ENCODE data around the gene ENPP6.

ENPP6 gene

DNA sequence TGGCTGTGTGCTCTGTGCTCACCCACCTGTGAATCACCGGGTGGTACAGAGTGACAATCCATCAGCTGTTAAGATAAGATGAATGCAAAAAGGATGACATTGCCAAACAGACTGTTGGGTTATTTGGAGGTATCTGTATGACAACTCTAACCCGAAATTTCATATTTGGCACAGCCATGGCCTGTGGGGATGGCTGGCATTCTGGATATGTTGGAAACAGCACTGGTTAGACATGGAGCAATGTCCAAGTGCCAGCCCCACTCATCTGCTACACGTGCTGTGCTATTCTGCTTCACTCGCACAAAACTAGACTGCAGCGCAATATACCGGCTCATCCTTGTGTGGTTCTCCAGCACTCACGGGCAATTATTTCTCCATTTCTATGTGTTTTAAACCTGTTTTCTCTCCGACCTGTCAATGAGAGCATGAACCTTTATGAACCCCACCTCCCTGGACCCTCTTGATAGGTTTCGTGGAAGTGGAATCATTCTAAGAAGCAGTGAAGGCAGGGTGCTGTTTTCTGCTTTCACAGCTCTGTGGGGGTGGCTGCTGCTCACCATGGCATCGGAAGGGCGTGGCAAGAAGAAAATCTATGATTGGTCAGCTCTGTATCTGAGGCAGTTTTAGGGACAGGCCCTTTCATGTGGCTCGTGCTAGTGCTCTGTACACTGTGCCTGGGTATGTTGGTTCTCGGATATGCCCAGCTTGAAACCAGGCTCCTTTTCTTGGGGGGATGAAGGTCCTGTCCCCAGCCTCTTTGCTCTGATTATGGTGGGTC lies 94.9 kb downstream of the ENPP6 start:
- Histone ChIP-seq H3K27ac (ENCODE audit: low read depth, low read length) (no peak overlapping the region), H3K4me1 (ENCODE audit: control insufficient read depth, insufficient read depth, low read length) (no peaks in the 10 kb centered on the region), H3K9ac (ENCODE audit: low read length) (no peak overlapping the region), H3K4me3 (ENCODE audit: low read length) (no peak overlapping the region), H3K36me3 (ENCODE audit: control insufficient read depth, insufficient read depth, low read length) (no peaks in the 10 kb centered on the region), H3K27me3 (ENCODE audit: control insufficient read depth, insufficient read depth, low read length) (no peaks in the 10 kb centered on the region)

DNA sequence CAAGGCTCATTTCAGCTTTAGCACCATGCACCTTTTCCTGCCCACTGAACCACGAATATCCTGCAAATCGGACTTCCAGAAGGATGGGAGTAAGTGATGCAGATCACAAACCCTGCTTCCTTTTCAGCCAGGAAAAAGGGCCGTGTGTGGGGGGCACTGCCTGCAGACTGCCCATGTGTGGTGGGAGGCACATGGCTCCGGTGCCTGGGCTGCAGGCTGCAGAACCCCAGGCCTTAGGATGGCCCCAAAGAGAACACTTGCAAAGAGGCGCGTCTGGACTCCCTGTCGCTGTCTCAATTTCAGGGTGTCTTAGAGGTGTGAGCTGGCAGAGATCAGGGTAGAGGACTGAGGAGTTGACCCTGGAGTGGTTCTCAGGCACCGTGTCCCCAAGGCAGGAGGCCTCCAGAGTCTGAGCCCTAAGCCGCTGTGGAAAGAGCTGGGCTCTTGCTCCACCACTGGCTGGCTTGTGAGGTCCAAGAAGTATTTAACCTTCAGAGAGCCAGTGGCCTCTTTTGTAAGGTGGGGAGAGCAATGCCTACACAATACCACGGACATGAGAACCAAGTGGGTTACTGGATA lies 97.0 kb downstream of the ENPP6 start:
- Histone ChIP-seq H3K4me1 (ENCODE audit: control insufficient read depth, insufficient read depth, low read length) (no peaks in the 10 kb centered on the region), H3K27ac (ENCODE audit: low read depth, low read length) (no peak overlapping the region), H3K27me3 (ENCODE audit: control insufficient read depth, insufficient read depth, low read length) (no peaks in the 10 kb centered on the region), H3K36me3 (ENCODE audit: control insufficient read depth, insufficient read depth, low read length) (no peaks in the 10 kb centered on the region), H3K4me3 (ENCODE audit: low read length) (no peak overlapping the region), H3K9ac (ENCODE audit: low read length) (no peak overlapping the region)

- no peaks in the 10 kb centered on the region for H3K4me1 ChIP-seq (ENCODE audit: control insufficient read depth, insufficient read depth, low read length)
- no peak overlapping the region for H3K9ac ChIP-seq (ENCODE audit: low read length)
- H3K27me3 ChIP-seq (ENCODE audit: control insufficient read depth, insufficient read depth, low read length), result no peaks in the 10 kb centered on the region
- no peak overlapping the region for H3K4me3 ChIP-seq (ENCODE audit: low read length)
- no peaks in the 10 kb centered on the region for H3K36me3 ChIP-seq (ENCODE audit: control insufficient read depth, insufficient read depth, low read length)
- H3K27ac ChIP-seq (ENCODE audit: low read depth, low read length), result no peak overlapping the region
Measured at GRCh38 chr4:184117662-184118199, 99.9 kb downstream of the ENPP6 start.

DNA sequence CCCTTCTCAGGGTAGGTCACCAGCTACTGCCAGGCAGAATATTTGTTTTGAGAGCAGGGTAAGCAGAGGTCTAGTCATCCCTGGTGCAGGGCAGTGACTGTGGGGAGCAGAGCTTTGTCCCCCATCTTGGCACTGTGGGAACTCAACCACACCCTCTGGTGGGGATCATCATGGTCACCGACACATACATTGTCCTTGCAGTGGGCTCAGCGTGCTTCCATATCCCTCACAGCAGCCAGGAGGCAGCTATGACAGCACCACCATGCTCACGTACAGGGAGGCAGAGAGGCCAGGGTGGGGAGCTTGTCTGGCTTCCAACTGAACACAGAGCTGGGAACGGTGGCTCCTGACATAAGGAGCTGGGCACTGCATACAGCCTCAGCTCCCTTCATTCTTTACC lies 102.3 kb downstream of the ENPP6 start:
- H3K27me3 ChIP-seq (ENCODE audit: control insufficient read depth, insufficient read depth, low read length), result no peaks in the 10 kb centered on the region
- no peak overlapping the region for H3K9ac ChIP-seq (ENCODE audit: low read length)
- H3K4me3 ChIP-seq (ENCODE audit: low read length), result no peak overlapping the region
- H3K4me1 ChIP-seq (ENCODE audit: control insufficient read depth, insufficient read depth, low read length), result no peaks in the 10 kb centered on the region
- no peak overlapping the region for H3K27ac ChIP-seq (ENCODE audit: low read depth, low read length)
- H3K36me3 ChIP-seq (ENCODE audit: control insufficient read depth, insufficient read depth, low read length), result no peaks in the 10 kb centered on the region

- Histone ChIP-seq H3K27ac (ENCODE audit: low read depth, low read length) (no peak overlapping the region), H3K4me1 (ENCODE audit: control insufficient read depth, insufficient read depth, low read length) (no peaks in the 10 kb centered on the region), H3K9ac (ENCODE audit: low read length) (no peak overlapping the region), H3K4me3 (ENCODE audit: low read length) (no peak overlapping the region), H3K27me3 (ENCODE audit: control insufficient read depth, insufficient read depth, low read length) (no peaks in the 10 kb centered on the region), H3K36me3 (ENCODE audit: control insufficient read depth, insufficient read depth, low read length) (no peaks in the 10 kb centered on the region)
Measured at GRCh38 chr4:184114431-184114830, 103.2 kb downstream of the ENPP6 start.

GRCh38 chr4:184112006-184112550 lies 105.6 kb downstream of the ENPP6 start:
- Histone ChIP-seq H3K4me1 (ENCODE audit: control insufficient read depth, insufficient read depth, low read length) (no peaks in the 10 kb centered on the region), H3K36me3 (ENCODE audit: control insufficient read depth, insufficient read depth, low read length) (no peaks in the 10 kb centered on the region), H3K9ac (ENCODE audit: low read length) (no peak overlapping the region), H3K27ac (ENCODE audit: low read depth, low read length) (no peak overlapping the region), H3K27me3 (ENCODE audit: control insufficient read depth, insufficient read depth, low read length) (no peaks in the 10 kb centered on the region), H3K4me3 (ENCODE audit: low read length) (no peak overlapping the region)

- H3K4me3 ChIP-seq (ENCODE audit: low read length), result no peak overlapping the region
- no peaks in the 10 kb centered on the region for H3K27me3 ChIP-seq (ENCODE audit: control insufficient read depth, insufficient read depth, low read length)
- H3K36me3 ChIP-seq (ENCODE audit: control insufficient read depth, insufficient read depth, low read length), result no peaks in the 10 kb centered on the region
- no peaks in the 10 kb centered on the region for H3K4me1 ChIP-seq (ENCODE audit: control insufficient read depth, insufficient read depth, low read length)
- no peak overlapping the region for H3K27ac ChIP-seq (ENCODE audit: low read depth, low read length)
- no peak overlapping the region for H3K9ac ChIP-seq (ENCODE audit: low read length)
Measured at GRCh38 chr4:184111233-184111832, 106.3 kb downstream of the ENPP6 start.

GRCh38 chr4:184110452-184111224 lies 107.0 kb downstream of the ENPP6 start:
- H3K4me1 ChIP-seq (ENCODE audit: control insufficient read depth, insufficient read depth, low read length), result no peaks in the 10 kb centered on the region
- no peaks in the 10 kb centered on the region for H3K36me3 ChIP-seq (ENCODE audit: control insufficient read depth, insufficient read depth, low read length)
- no peak overlapping the region for H3K27ac ChIP-seq (ENCODE audit: low read depth, low read length)
- no peak overlapping the region for H3K9ac ChIP-seq (ENCODE audit: low read length)
- H3K27me3 ChIP-seq (ENCODE audit: control insufficient read depth, insufficient read depth, low read length), result no peaks in the 10 kb centered on the region
- no peak overlapping the region for H3K4me3 ChIP-seq (ENCODE audit: low read length)

DNA sequence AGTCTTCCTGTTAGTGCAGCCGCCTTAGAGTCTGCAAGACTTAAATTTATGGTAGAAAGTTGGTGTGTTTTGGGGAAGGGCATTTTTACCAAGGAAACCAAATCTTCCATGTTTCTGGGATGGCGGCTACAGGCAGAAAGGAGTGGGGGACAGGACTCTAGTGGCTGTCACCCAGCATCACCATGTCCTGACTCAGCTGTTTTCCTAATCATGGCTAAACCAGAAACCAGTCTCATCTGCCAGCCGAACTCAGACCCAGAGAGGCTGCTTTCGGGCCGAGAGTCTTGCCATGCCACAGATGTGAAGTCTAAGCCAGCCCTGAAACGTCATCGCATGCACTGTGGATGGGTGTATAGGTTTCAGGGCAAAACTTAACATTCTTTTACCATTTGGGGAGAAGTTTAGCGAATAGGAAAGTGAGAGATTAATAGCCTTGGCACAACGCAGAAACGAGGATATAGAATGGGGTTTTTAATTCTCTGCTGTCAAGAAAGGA lies 109.6 kb downstream of the ENPP6 start:
- Histone ChIP-seq H3K4me1 (ENCODE audit: control insufficient read depth, insufficient read depth, low read length) (no peaks in the 10 kb centered on the region), H3K9ac (ENCODE audit: low read length) (no peak overlapping the region), H3K36me3 (ENCODE audit: control insufficient read depth, insufficient read depth, low read length) (no peaks in the 10 kb centered on the region), H3K27me3 (ENCODE audit: control insufficient read depth, insufficient read depth, low read length) (no peaks in the 10 kb centered on the region), H3K4me3 (ENCODE audit: low read length) (no peak overlapping the region), H3K27ac (ENCODE audit: low read depth, low read length) (no peak overlapping the region)

GRCh38 chr4:184104419-184105101 lies 113.1 kb downstream of the ENPP6 start:
- Histone ChIP-seq H3K27me3 (ENCODE audit: control insufficient read depth, insufficient read depth, low read length) (no peaks in the 10 kb centered on the region), H3K27ac (ENCODE audit: low read depth, low read length) (no peak overlapping the region), H3K9ac (ENCODE audit: low read length) (no peak overlapping the region)

GRCh38 chr4:184103527-184104264 lies 114.0 kb downstream of the ENPP6 start:
- Histone ChIP-seq H3K4me1 (ENCODE audit: control insufficient read depth, insufficient read depth, low read length) (no peaks in the 10 kb centered on the region), H3K36me3 (ENCODE audit: control insufficient read depth, insufficient read depth, low read length) (no peaks in the 10 kb centered on the region), H3K9ac (ENCODE audit: low read length) (no peak overlapping the region), H3K27ac (ENCODE audit: low read depth, low read length) (no peak overlapping the region), H3K27me3 (ENCODE audit: control insufficient read depth, insufficient read depth, low read length) (no peaks in the 10 kb centered on the region), H3K4me3 (ENCODE audit: low read length) (no peak overlapping the region)

More at GRCh38 chr4:184104419-184105101, 113.1 kb downstream of the ENPP6 start:
- Histone ChIP-seq H3K4me1 (ENCODE audit: control insufficient read depth, insufficient read depth, low read length) (no peaks in the 10 kb centered on the region), H3K36me3 (ENCODE audit: control insufficient read depth, insufficient read depth, low read length) (no peaks in the 10 kb centered on the region), H3K4me3 (ENCODE audit: low read length) (no peak overlapping the region)

All from rectal smooth muscle tissue (tissue), 1 donor.